PC-3 (cell line): ENCODE data around the gene VTI1A. TPM values are rescaled to one million over a fixed set of nuclear protein-coding genes. Genes with fewer than 3 reads are reported as not detected.

Experiments used
- ATAC-seq: fragments of 200-7000 bp; cut with Tn5 transposase; 2 replicates; pipeline ENCODE4 v1.9.1; 2020; ENCODE audit warnings: mild to moderate bottlenecking, moderate library complexity
- BruUV-seq: library from RNA; stranded (reverse); fragments of 400-500 nt; replicated peaks from 2 replicates; lab custom pipeline; 2021; lab: Mats Ljungman, UMichigan
- CTCF ChIA-PET: fragments of 300-600 bp; sonication (Branson Sonifier 250); formaldehyde crosslinking; loops from one replicate; lab custom pipeline; 2022; ENCODE audit warnings: antibody characterized with exemption; lab: Charles Lee
- POLR2A ChIA-PET: fragments of 300-600 bp; sonication (Branson Sonifier 250); formaldehyde crosslinking; loops from one replicate; lab custom pipeline; 2022; ENCODE audit warnings: antibody characterized with exemption; ENCODE audit not compliant: unreplicated experiment; lab: Charles Lee
- DNase-seq: peaks from one replicate; pipeline ENCODE4 v3.0.0-alpha.2; 2015
- H2AFZ ChIP-seq: fragments of 300-600 bp; sonication (generic); 2 replicates; pipeline ENCODE4 v1.6.0; 2016; ENCODE audit warnings: antibody characterized with exemption, low read length
- H3F3A ChIP-seq: fragments of 300-600 bp; sonication (generic); one replicate; pipeline ENCODE4 v1.6.0; 2017; ENCODE audit warnings: antibody characterized with exemption, low read length, control low read depth, mild to moderate bottlenecking; ENCODE audit not compliant: unreplicated experiment
- H3K27ac ChIP-seq: fragments of 300-600 bp; sonication (generic); 2 replicates; pipeline ENCODE4 v1.5.1; 2016; ENCODE audit warnings: mild to moderate bottlenecking, low read length
- H3K27me3 ChIP-seq: fragments of 300-600 bp; sonication (generic); 2 replicates; pipeline ENCODE4 v1.6.1; 2016; ENCODE audit warnings: low read length, mixed read lengths
- H3K36me3 ChIP-seq: fragments of 300-600 bp; sonication (generic); 2 replicates; pipeline ENCODE4 v1.6.1; 2016; ENCODE audit warnings: low read depth, mixed run types, low read length, mixed read lengths
- H3K4me1 ChIP-seq: fragments of 300-600 bp; sonication (generic); 2 replicates; pipeline ENCODE4 v1.5.1; 2016; ENCODE audit warnings: low read length; ENCODE audit not compliant: insufficient read depth
- H3K4me2 ChIP-seq: fragments of 300-600 bp; sonication (generic); 2 replicates; pipeline ENCODE4 v1.6.0; 2016; ENCODE audit warnings: low read length
- H3K4me3 ChIP-seq: fragments of 300-600 bp; sonication (generic); 2 replicates; pipeline ENCODE4 v1.5.1; 2016; ENCODE audit warnings: mild to moderate bottlenecking, low read length, mixed read lengths
- H3K79me2 ChIP-seq: fragments of 300-600 bp; sonication (generic); 2 replicates; pipeline ENCODE4 v1.6.1; 2017; ENCODE audit warnings: low read length, mixed read lengths
- H3K9ac ChIP-seq: fragments of 300-600 bp; sonication (generic); 2 replicates; pipeline ENCODE4 v1.6.0; 2016; ENCODE audit warnings: mild to moderate bottlenecking, low read length
- H3K9me2 ChIP-seq: fragments of 300-600 bp; sonication (generic); replicated peaks from 2 replicates; pipeline ENCODE4 v1.6.1; 2016; ENCODE audit warnings: mixed run types, low read length, mixed read lengths
- H3K9me3 ChIP-seq: fragments of 300-600 bp; sonication (generic); 2 replicates; pipeline ENCODE4 v1.6.1; 2016; ENCODE audit warnings: low read length, mixed read lengths
- H4K20me1 ChIP-seq: fragments of 300-600 bp; sonication (generic); 2 replicates; pipeline ENCODE4 v1.6.1; 2016; ENCODE audit warnings: low read length, mixed read lengths
- CTCF ChIP-seq: fragments of 300-600 bp; sonication (generic); conservative IDR thresholded peaks from 2 replicates; pipeline ENCODE4 v1.5.1; 2017; ENCODE audit warnings: antibody characterized with exemption, low read depth, mild to moderate bottlenecking, low read length
- EZH2 ChIP-seq: fragments of 300-600 bp; sonication (generic); IDR thresholded peaks from one replicate; pipeline ENCODE4 v1.6.1; 2017; ENCODE audit warnings: antibody characterized with exemption, mild to moderate bottlenecking, low read length; ENCODE audit not compliant: unreplicated experiment
- EZH2phosphoT487 ChIP-seq: fragments of 300-600 bp; sonication (generic); IDR thresholded peaks from 2 replicates; pipeline ENCODE4 v1.6.1; 2018; ENCODE audit warnings: mild to moderate bottlenecking, antibody characterized with exemption, low read length, borderline replicate concordance
- intact Hi-C: fragments of 100-400 bp; cut with micrococcal nuclease; formaldehyde crosslinking; loops from 2 replicates; pipeline ENCODE4 v1.9.0; 2023
- total RNA-seq: library from RNA; depleted of rRNA; stranded (reverse); fragments of >200 nt; gene quantifications from 2 replicates; pipeline ENCODE4 v1.2.3, GENCODE V29; 2014

Gene VTI1A
- total RNA-seq, 1 experiment from 2014 or later: 18.1 TPM

GRCh38 chr10:112643600-112644264 is 196.7 kb downstream of the VTI1A start:
- CTCF ChIA-PET: no interaction called here
- BruUV-seq: no TSS peak
- no peaks in the 10 kb centered on the region for H3F3A ChIP-seq

GRCh38 chr10:112644265-112644645 is 197.2 kb downstream of the VTI1A start:
- no peak overlapping the region for H3K27ac ChIP-seq
- ATAC-seq (no peak), DNase-seq (no peak)
- no peaks in the 10 kb centered on the region for H3K27me3 ChIP-seq
- POLR2A ChIA-PET: no interaction called here
- no peaks in the 10 kb centered on the region for H3K36me3 ChIP-seq
- no peak overlapping the region for H2AFZ ChIP-seq
- no peak overlapping the region for H3K9ac ChIP-seq
- intact Hi-C loops: no loop called here
- no peak overlapping the region for H3K4me3 ChIP-seq
- H3K9me3 ChIP-seq: no peaks in the 10 kb centered on the region
- H3K9me2 ChIP-seq: no peaks in the 10 kb centered on the region
- CTCF ChIA-PET: no interaction called here
- H3K4me2 ChIP-seq: no peak overlapping the region
- no peaks in the 10 kb centered on the region for H3K79me2 ChIP-seq
- H3F3A ChIP-seq: no peaks in the 10 kb centered on the region
- no peaks in the 10 kb centered on the region for H4K20me1 ChIP-seq
- no TSS peak for BruUV-seq
- peaks cover 9% of the 10 kb centered on the region for H3K4me1 ChIP-seq
- TF ChIP-seq EZH2: no peak
- no peak for TF ChIP-seq CTCF
- no peak for TF ChIP-seq EZH2phosphoT487

More at GRCh38 chr10:112643600-112644264, 196.7 kb downstream of the VTI1A start:
- intact Hi-C loops: no loop called here
- no peak for TF ChIP-seq CTCF
- TF ChIP-seq EZH2: no peak
- TF ChIP-seq EZH2phosphoT487: no peak
- H3K9me2 ChIP-seq: no peaks in the 10 kb centered on the region
- H3K4me2 ChIP-seq: no peak overlapping the region
- ATAC-seq: no peak
- no peak overlapping the region for H2AFZ ChIP-seq
- no peak overlapping the region for H3K27ac ChIP-seq
- DNase-seq: no peak
- no peak overlapping the region for H3K9ac ChIP-seq
- no peaks in the 10 kb centered on the region for H3K79me2 ChIP-seq
- no peaks in the 10 kb centered on the region for H3K27me3 ChIP-seq
- peaks cover 11% of the 10 kb centered on the region for H3K4me1 ChIP-seq
- H4K20me1 ChIP-seq: no peaks in the 10 kb centered on the region
- no peaks in the 10 kb centered on the region for H3K36me3 ChIP-seq
- POLR2A ChIA-PET: no interaction called here
- no peaks in the 10 kb centered on the region for H3K9me3 ChIP-seq
- no peak overlapping the region for H3K4me3 ChIP-seq

- no peaks in the 10 kb centered on the region for H3F3A ChIP-seq
- no peaks in the 10 kb centered on the region for H3K9me2 ChIP-seq
- peaks cover 28% of the 10 kb centered on the region for H3K4me1 ChIP-seq
- H3K4me3 ChIP-seq: no peak overlapping the region
- no peak for TF ChIP-seq EZH2phosphoT487
- no peak for TF ChIP-seq EZH2
- no peak for TF ChIP-seq CTCF
- ATAC-seq: peak; percentile 59
- CTCF ChIA-PET: no interaction called here
- no peaks in the 10 kb centered on the region for H4K20me1 ChIP-seq
- 0 out of 2 replicates have a peak overlapping the region, but pooled peaks have one; percentile 60 for H3K4me2 ChIP-seq
- H3K79me2 ChIP-seq: no peaks in the 10 kb centered on the region
- no peaks in the 10 kb centered on the region for H3K36me3 ChIP-seq
- H3K27me3 ChIP-seq: no peaks in the 10 kb centered on the region
- H2AFZ ChIP-seq: no peak overlapping the region
- POLR2A ChIA-PET: no interaction called here
- no peak overlapping the region for H3K9ac ChIP-seq
- no peak overlapping the region for H3K27ac ChIP-seq
- DNase-seq: peak; percentile 56
- intact Hi-C loops: no loop called here
- no peaks in the 10 kb centered on the region for H3K9me3 ChIP-seq
- no TSS peak for BruUV-seq
These were observed 202.2 kb downstream of the VTI1A start for GRCh38 chr10:112649006-112649821.
